Testis (tissue), 2 donors: ENCODE data around the gene C2orf92.

Experiments
- POLR2A ChIP-seq: fragments of 450-650 bp; IDR thresholded peaks from one replicate; pipeline ENCODE4 v1.6.1; 2017; ENCODE audit warnings: antibody characterized with exemption, mild to moderate bottlenecking, moderate library complexity
- TF ChIP-seq, protein P1 (sequence below), 3 experiments: fragments of 450-650 bp in 2 of 3; fragments of 200-600 bp in 1 of 3; sonication (generic) in 1 of 3; IDR thresholded peaks; one replicate each; pipeline ENCODE4 v1.5.1; 2016 to 2019; ENCODE audit warnings: antibody characterized with exemption in 3 of 3, mild to moderate bottlenecking in 2 of 3, moderate library complexity in 1 of 3

GRCh38 chr2:97722227-97722626, 52.7 kb downstream of the C2orf92 start:
- TF ChIP-seq, protein P1, sequence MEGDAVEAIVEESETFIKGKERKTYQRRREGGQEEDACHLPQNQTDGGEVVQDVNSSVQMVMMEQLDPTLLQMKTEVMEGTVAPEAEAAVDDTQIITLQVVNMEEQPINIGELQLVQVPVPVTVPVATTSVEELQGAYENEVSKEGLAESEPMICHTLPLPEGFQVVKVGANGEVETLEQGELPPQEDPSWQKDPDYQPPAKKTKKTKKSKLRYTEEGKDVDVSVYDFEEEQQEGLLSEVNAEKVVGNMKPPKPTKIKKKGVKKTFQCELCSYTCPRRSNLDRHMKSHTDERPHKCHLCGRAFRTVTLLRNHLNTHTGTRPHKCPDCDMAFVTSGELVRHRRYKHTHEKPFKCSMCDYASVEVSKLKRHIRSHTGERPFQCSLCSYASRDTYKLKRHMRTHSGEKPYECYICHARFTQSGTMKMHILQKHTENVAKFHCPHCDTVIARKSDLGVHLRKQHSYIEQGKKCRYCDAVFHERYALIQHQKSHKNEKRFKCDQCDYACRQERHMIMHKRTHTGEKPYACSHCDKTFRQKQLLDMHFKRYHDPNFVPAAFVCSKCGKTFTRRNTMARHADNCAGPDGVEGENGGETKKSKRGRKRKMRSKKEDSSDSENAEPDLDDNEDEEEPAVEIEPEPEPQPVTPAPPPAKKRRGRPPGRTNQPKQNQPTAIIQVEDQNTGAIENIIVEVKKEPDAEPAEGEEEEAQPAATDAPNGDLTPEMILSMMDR (IDR thresholded peaks at IDR 0.05) = no peak
- TF ChIP-seq POLR2A = no peak
